Measurements from ENCODE around the gene ZNF880. TPM values are rescaled to one million over a fixed set of nuclear protein-coding genes. Genes with fewer than 3 reads are reported as not detected.
"Not testable (repeated sequence)": the region's sequence is repeated elsewhere in the genome, so short reads cannot be mapped to it uniquely, and the experiment has no call there.

The ZNF880 gene
- total and polyA plus RNA-seq, 2 donors (not counting 1 experiment from before 2014, with no cell fraction given): 34.1 to 35.7 TPM

DNA sequence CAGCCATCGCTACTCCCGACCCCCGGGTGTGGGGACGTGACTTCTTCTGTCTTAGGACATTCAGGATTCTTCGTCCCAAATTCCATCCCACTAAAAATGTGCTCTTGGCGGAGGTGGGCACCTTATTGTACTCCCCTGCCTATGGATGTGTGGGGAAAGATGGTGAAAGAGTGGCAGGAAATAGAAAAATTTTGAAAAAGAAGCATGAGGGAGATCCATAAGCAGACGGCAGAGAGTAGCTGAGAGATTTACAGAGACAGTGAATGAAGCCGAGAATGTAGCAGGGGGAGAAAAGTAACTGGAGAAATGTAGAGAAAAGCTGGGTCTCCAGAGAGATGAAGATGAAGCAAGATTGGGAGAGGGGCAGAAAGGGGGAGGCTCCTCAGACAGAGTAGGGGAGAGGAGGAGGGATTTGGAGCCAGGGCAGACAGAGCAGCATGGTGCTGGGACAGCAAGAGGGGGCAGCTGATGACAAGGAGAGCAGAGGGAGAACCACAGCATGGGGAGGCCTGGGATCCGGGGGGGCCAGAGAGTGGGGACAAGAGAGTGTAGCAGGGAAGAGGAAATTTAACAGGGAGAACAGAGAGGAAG, 32.8 kb upstream of the ZNF880 start:
- no peaks in the 10 kb centered on the region for H3K79me2 ChIP-seq (ENCODE audit: control insufficient read depth, insufficient read depth, low read length)
- peak overlapping the region; percentile 97 for H3K4me3 Mint-ChIP-seq
- peaks cover 13% of the 10 kb centered on the region for H3K9me3 Mint-ChIP-seq (ENCODE audit: insufficient read depth)
- CTCF ChIA-PET: no interaction called here
- intact Hi-C loops (cut with micrococcal nuclease): loop anchor here (1.0 kb wide), 1 partner anchor 32 kb away; the partner anchor contains the start of gene ZNF880
- H3K36me3 ChIP-seq (replicated peaks in 1 of 2; ENCODE audit: control extremely low read depth in 1 of 2, control insufficient read depth in 1 of 2, extremely low read depth in 1 of 2, insufficient read depth in 2 of 2, low read length in 1 of 2): peaks cover 2 to 3% of the 10 kb centered on the region in 2 experiments
- H3K4me1 Mint-ChIP-seq: peaks cover 15% of the 10 kb centered on the region
- POLR2A ChIA-PET: no interaction called here
- peak overlapping the region; percentile 88 for H3K4me2 ChIP-seq (replicated peaks; ENCODE audit: low read depth, low read length, poor library complexity, severe bottlenecking)
- 10% methylated on average over 6 of the region's 9 CpGs for WGBS (ENCODE audit: insufficient coverage)
- peak overlapping the region; percentile 82 to 97 (median 94) for H3K4me3 ChIP-seq (ENCODE audit: control extremely low read depth in 1 of 5, extremely low read depth in 1 of 5, insufficient read depth in 1 of 5, low read depth in 2 of 5, low read length in 4 of 5)
- ATAC-seq (ENCODE audit: low read depth) (no peak), DNase-seq (no peak)
- H3K27ac Mint-ChIP-seq: peak overlapping the region; percentile 96
- peak overlapping the region in 1 of 2 donors; percentile 86 for H3K27ac ChIP-seq (ENCODE audit: low read length in 2 of 2)
- peak overlapping the region; percentile 94 for H3K9ac ChIP-seq (ENCODE audit: low read length)
- H2AFZ ChIP-seq (ENCODE audit: insufficient read depth, low read depth, low read length, poor library complexity, severe bottlenecking): peak overlapping the region; percentile 90
- H3K27me3 Mint-ChIP-seq: no peaks in the 10 kb centered on the region
- H3K27me3 ChIP-seq (replicated peaks in 1 of 4; ENCODE audit: control extremely low read depth in 1 of 4, control insufficient read depth in 3 of 4, insufficient read depth in 4 of 4, low read length in 3 of 4): no peaks in the 10 kb centered on the region
- H4K20me1 ChIP-seq (ENCODE audit: control insufficient read depth, insufficient read depth, low read length, poor library complexity, severe bottlenecking): no peaks in the 10 kb centered on the region
- H3K9me3 ChIP-seq (ENCODE audit: control extremely low read depth in 1 of 3, control insufficient read depth in 2 of 3, insufficient read depth in 1 of 3, low read length in 2 of 3): peaks cover 4 to 61% (median 29%) of the 10 kb centered on the region in 3 donors
- TF ChIP-seq, protein P1, sequence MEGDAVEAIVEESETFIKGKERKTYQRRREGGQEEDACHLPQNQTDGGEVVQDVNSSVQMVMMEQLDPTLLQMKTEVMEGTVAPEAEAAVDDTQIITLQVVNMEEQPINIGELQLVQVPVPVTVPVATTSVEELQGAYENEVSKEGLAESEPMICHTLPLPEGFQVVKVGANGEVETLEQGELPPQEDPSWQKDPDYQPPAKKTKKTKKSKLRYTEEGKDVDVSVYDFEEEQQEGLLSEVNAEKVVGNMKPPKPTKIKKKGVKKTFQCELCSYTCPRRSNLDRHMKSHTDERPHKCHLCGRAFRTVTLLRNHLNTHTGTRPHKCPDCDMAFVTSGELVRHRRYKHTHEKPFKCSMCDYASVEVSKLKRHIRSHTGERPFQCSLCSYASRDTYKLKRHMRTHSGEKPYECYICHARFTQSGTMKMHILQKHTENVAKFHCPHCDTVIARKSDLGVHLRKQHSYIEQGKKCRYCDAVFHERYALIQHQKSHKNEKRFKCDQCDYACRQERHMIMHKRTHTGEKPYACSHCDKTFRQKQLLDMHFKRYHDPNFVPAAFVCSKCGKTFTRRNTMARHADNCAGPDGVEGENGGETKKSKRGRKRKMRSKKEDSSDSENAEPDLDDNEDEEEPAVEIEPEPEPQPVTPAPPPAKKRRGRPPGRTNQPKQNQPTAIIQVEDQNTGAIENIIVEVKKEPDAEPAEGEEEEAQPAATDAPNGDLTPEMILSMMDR (IDR thresholded peaks at IDR 0.05): no peak
- no peak for TF ChIP-seq EZH2 (IDR thresholded peaks at IDR 0.05; ENCODE audit: borderline replicate concordance, insufficient read depth, low read depth, low read length, poor library complexity, severe bottlenecking)
- H3K4me1 ChIP-seq (ENCODE audit: control insufficient read depth in 2 of 2, insufficient read depth in 2 of 2, low read length in 2 of 2): peaks cover 6 to 15% of the 10 kb centered on the region in 2 donors

DNA sequence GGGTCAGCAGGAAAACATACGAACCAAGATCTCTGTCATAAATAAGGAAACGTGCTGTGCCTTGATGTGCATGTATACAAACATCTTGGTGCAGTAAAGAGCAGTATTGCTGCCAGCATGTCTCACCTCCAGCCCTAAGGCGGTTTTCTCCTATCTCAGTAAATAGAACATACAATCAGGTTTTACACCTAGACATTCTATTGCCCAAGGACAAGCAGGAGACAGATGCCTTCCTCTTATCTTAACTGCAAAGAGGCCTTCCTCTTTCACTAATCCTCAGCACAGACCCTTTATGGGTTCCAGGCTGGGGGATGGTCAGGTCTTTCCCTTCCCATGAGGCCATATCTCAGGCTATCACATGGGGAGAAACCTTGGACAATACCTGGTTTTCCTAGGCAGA, 30.7 kb upstream of the ZNF880 start:
- DNase-seq; ATAC-seq (ENCODE audit: low read depth); H3K27ac ChIP-seq (ENCODE audit: low read length in 2 of 2); CTCF ChIA-PET; H3K27me3 ChIP-seq (replicated peaks in 1 of 4; ENCODE audit: control extremely low read depth in 1 of 4, control insufficient read depth in 3 of 4, insufficient read depth in 4 of 4, low read length in 3 of 4); H3K27ac Mint-ChIP-seq; H3K36me3 ChIP-seq (replicated peaks in 1 of 2; ENCODE audit: control extremely low read depth in 1 of 2, control insufficient read depth in 1 of 2, extremely low read depth in 1 of 2, insufficient read depth in 2 of 2, low read length in 1 of 2); H3K4me3 Mint-ChIP-seq; H4K20me1 ChIP-seq (ENCODE audit: control insufficient read depth, insufficient read depth, low read length, poor library complexity, severe bottlenecking); H3K4me3 ChIP-seq (ENCODE audit: control extremely low read depth in 1 of 5, extremely low read depth in 1 of 5, insufficient read depth in 1 of 5, low read depth in 2 of 5, low read length in 4 of 5); H2AFZ ChIP-seq (ENCODE audit: insufficient read depth, low read depth, low read length, poor library complexity, severe bottlenecking); H3K27me3 Mint-ChIP-seq; intact Hi-C loops (cut with micrococcal nuclease); H3K9ac ChIP-seq (ENCODE audit: low read length); H3K9me3 Mint-ChIP-seq (ENCODE audit: insufficient read depth); H3K4me2 ChIP-seq (replicated peaks; ENCODE audit: low read depth, low read length, poor library complexity, severe bottlenecking); POLR2A ChIA-PET; H3K79me2 ChIP-seq (ENCODE audit: control insufficient read depth, insufficient read depth, low read length): not testable (repeated sequence)
- H3K4me1 ChIP-seq (ENCODE audit: control insufficient read depth in 2 of 2, insufficient read depth in 2 of 2, low read length in 2 of 2): peaks cover 6 to 15% of the 10 kb centered on the region in 2 donors
- H3K9me3 ChIP-seq (ENCODE audit: control extremely low read depth in 1 of 3, control insufficient read depth in 2 of 3, insufficient read depth in 1 of 3, low read length in 2 of 3): peaks cover 1 to 56% (median 10%) of the 10 kb centered on the region in 3 donors
- WGBS (ENCODE audit: insufficient coverage): 100% methylated on average over 1 of the region's 3 CpGs
- H3K4me1 Mint-ChIP-seq: peaks cover 15% of the 10 kb centered on the region

Measured in B cell (primary cell).